Measurements from ENCODE around the gene GLIS1. TPM values are rescaled to one million over a fixed set of nuclear protein-coding genes. Genes with fewer than 3 reads are reported as not detected.
"Not testable (repeated sequence)": the region's sequence is repeated elsewhere in the genome, so short reads cannot be mapped to it uniquely, and the experiment has no call there.

Gene GLIS1
- total RNA-seq, 4 donors from 2014 or later: 0.59 to 3.9 (median 0.75) TPM

DNA sequence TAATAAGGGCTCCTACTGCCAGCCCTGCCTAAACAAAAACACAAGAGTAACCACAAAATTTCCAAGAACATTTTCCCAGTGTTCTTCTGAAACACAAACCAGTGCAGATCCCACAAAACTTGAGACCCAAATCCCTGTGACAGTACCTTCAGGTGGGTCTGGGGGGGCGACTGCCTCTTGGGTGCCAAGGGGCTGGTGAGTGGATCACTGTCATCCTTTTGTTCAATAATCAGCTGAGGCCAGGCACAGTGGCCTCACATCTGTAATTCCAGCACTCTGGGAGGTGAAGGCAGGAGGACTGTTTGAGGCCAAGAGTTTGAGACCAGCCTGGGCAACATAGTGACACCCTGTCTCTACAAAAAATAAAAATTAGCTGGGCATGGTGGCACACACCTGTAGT lies 87.6 kb downstream of the GLIS1 start:
- no peaks in the 10 kb centered on the region for H3K27me3 ChIP-seq
- H3K4me3 ChIP-seq: no peak overlapping the region
- H3K27ac ChIP-seq: no peak overlapping the region
- no peak for DNase-seq (ENCODE audit: low spot score in 2 of 2)
- H3K36me3 ChIP-seq: no peaks in the 10 kb centered on the region
- peaks cover 0 to 4% (median 0%) of the 10 kb centered on the region in 4 donors for H3K4me1 ChIP-seq
- TF ChIP-seq EP300 (IDR thresholded peaks at IDR 0.05) (no peak), POLR2A (IDR thresholded peaks at IDR 0.05) (no peak)
- TF ChIP-seq, protein P1, sequence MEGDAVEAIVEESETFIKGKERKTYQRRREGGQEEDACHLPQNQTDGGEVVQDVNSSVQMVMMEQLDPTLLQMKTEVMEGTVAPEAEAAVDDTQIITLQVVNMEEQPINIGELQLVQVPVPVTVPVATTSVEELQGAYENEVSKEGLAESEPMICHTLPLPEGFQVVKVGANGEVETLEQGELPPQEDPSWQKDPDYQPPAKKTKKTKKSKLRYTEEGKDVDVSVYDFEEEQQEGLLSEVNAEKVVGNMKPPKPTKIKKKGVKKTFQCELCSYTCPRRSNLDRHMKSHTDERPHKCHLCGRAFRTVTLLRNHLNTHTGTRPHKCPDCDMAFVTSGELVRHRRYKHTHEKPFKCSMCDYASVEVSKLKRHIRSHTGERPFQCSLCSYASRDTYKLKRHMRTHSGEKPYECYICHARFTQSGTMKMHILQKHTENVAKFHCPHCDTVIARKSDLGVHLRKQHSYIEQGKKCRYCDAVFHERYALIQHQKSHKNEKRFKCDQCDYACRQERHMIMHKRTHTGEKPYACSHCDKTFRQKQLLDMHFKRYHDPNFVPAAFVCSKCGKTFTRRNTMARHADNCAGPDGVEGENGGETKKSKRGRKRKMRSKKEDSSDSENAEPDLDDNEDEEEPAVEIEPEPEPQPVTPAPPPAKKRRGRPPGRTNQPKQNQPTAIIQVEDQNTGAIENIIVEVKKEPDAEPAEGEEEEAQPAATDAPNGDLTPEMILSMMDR (IDR thresholded peaks at IDR 0.05): no peak
- no peaks in the 10 kb centered on the region for H3K9me3 ChIP-seq
- WGBS, 2 donors: 78 to 88% methylated on average over 1 of the region's 1 CpG

DNA sequence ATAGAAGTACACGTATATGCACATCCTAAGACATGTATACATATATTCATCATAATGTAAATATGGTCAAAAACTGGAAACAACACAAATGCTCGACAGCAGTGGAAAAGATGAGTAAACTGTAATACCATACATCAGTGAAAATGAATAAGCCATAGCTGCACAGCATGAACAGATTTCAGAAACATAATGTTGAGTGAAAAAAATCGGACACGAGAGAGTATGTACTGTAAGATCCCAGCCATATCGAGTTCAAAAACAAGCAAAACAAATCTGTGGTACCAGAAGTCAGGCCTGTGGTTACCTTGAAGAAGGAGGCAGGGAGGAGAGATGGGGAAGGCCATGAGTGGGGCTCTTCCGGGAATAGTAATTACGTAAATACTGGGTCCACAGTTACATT lies 90.4 kb downstream of the GLIS1 start:
- TF ChIP-seq, protein P1 (IDR thresholded peaks at IDR 0.05): no peak
- TF ChIP-seq POLR2A (IDR thresholded peaks at IDR 0.05) (no peak), EP300 (IDR thresholded peaks at IDR 0.05) (no peak)
- Histone ChIP-seq H3K27ac (no peak overlapping the region), H3K4me1 (no peaks in the 10 kb centered on the region), H3K27me3 (no peaks in the 10 kb centered on the region), H3K9me3 (no peaks in the 10 kb centered on the region), H3K4me3 (no peak overlapping the region), H3K36me3 (no peaks in the 10 kb centered on the region)
- no peak for DNase-seq (ENCODE audit: low spot score in 2 of 2)
- WGBS, 2 donors: 83 to 84% methylated on average over 7 of the region's 7 CpGs

DNA sequence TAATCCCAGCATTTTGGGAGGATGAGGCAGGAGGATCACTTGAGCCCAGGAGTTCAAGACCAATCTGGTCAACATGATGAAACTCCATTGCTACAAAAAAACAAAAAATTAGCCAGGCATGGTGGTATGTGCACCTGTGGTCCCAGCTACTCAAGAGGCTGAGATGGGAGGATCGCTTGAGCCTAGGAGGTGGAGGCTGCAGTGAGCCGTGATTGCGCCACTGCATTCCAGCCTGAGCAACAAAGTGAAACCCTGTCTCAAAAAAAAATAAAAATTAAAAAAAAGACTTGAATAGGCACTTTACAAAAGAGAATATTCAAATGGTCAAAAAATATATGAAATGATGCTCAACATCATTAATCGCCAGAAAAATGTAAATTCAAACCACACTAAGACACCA lies 91.0 kb downstream of the GLIS1 start:
- DNase-seq (ENCODE audit: low spot score in 2 of 2); H3K36me3 ChIP-seq: not testable (repeated sequence)
- 83 to 90% methylated on average over 4 of the region's 4 CpGs for WGBS, 2 donors

DNA sequence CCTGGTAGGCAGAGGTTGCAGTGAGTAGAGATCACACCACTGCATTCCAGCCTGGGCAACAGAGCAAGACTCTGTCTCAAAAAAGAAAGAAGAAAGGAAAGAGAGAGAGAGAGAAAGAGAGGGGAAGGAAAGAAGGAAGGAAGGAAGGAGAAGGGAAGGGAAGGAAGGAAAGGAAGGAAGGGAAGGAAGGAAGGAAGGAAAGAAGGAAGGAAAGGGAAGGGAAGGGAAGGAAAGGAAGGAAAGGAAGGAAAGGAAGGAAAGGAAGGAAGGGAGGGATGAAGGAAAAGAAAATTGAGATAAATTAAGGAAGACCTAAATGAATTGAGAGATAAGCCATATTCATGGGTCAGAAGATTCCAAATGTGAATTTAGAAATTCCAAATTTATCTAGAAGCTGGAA lies 92.2 kb downstream of the GLIS1 start:
- no peaks in the 10 kb centered on the region for H3K9me3 ChIP-seq
- no peaks in the 10 kb centered on the region for H3K36me3 ChIP-seq
- no peak overlapping the region for H3K4me3 ChIP-seq
- no peak overlapping the region for H3K27ac ChIP-seq
- peaks cover 0 to 10% of the 10 kb centered on the region in 2 donors for H3K27me3 ChIP-seq
- H3K4me1 ChIP-seq: no peaks in the 10 kb centered on the region
- no peak for TF ChIP-seq POLR2A (IDR thresholded peaks at IDR 0.05)
- TF ChIP-seq, protein P1 (IDR thresholded peaks at IDR 0.05): no peak
- no peak for TF ChIP-seq EP300 (IDR thresholded peaks at IDR 0.05)
- DNase-seq (ENCODE audit: low spot score in 2 of 2): no peak

More for the DNA sequence above, 91.0 kb downstream of the GLIS1 start:
- H3K27me3 ChIP-seq, H3K27ac ChIP-seq, H3K9me3 ChIP-seq, H3K4me1 ChIP-seq, H3K4me3 ChIP-seq: not testable (repeated sequence)

DNA sequence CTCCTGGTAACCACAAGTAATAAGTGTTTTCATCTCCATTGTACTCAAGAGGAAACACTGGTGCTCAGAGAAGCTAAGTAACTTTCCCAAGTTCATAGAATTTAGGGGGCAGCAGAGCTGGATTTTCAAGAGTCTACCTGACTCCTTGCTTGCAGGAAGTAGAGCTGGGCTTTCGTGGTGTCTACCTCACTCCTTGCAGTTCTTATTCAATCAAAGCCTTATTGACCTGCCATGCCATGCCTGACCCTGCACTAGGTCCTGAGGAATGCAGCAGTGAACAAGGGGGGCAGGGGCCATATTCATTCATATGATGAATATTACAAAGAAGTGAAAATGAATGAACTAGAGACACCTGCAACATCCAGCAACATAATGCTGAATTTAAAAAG lies 93.3 kb downstream of the GLIS1 start:
- Histone ChIP-seq H3K27me3 (peaks cover 0 to 10% of the 10 kb centered on the region in 2 donors), H3K4me1 (no peaks in the 10 kb centered on the region), H3K27ac (no peak overlapping the region), H3K9me3 (no peaks in the 10 kb centered on the region), H3K4me3 (no peak overlapping the region), H3K36me3 (no peaks in the 10 kb centered on the region)
- 80% methylated on average over 1 of the region's 1 CpG for WGBS, 2 donors
- DNase-seq (ENCODE audit: low spot score in 2 of 2): no peak
- TF ChIP-seq EP300 (IDR thresholded peaks at IDR 0.05) (no peak), POLR2A (IDR thresholded peaks at IDR 0.05) (no peak)
- TF ChIP-seq, protein P1 (IDR thresholded peaks at IDR 0.05): no peak
